ENCODE results near the gene ITGA5.
"Not testable (repeated sequence)": the region's sequence is repeated elsewhere in the genome, so short reads cannot be mapped to it uniquely, and the experiment has no call there.

The ITGA5 gene

DNA sequence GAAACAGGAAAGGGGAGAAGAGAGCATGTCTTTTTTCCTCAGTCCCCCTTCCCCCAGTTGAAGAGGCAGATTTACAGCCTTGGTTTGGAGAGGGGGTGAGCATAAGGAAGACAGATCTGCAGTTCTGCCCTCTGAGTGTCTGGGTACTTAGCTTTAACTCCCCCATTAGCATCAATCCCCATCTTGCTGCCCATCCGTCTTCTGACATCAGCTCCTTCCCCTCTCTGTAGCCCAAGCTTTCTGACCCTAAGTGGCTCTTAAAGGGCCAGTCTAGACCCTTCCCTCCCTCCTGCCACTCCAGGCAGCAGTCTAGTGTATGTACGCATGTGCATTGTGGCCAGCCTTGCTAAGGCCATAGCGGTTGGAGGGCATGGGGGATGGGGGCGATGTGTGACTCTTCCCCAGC lies 62.1 kb downstream of the ITGA5 start:
- Mint-ChIP-seq H3K27ac (no peak overlapping the region), H3K9me3 (no peaks in the 10 kb centered on the region), H3K4me1 (no peaks in the 10 kb centered on the region), H3K36me3 (no peaks in the 10 kb centered on the region), H3K27me3 (no peaks in the 10 kb centered on the region), H3K4me3 (no peak overlapping the region)
- ATAC-seq (ENCODE audit: low read depth) = no peak
- DNase-seq (ENCODE audit: low spot score in 2 of 2) = no peak

DNA sequence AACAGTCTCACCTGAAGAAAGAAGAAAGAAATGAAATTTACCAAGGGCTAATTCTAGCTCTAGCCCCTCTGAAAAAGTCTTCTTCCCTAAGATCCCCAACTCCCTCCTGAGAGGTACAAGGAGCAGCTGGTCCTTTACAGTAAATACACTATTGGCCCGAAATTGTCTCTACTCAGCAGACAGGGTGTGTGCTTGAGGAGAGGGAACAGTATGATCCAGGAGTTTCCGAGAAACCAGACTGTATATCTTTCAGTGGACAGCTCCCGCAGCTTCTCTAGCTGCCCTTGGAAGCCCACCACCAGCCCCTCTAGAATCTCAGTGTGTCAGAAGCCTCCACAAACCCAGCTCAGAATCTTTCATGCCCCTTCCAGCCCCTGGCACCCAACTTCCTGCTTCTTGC lies 62.8 kb downstream of the ITGA5 start:
- peaks cover 6% of the 10 kb centered on the region for H3K36me3 Mint-ChIP-seq
- H3K27me3 Mint-ChIP-seq = no peaks in the 10 kb centered on the region
- no peak for ATAC-seq (ENCODE audit: low read depth)
- no peak for DNase-seq (ENCODE audit: low spot score in 2 of 2)
- H3K9me3 Mint-ChIP-seq = no peaks in the 10 kb centered on the region
- no peak overlapping the region for H3K27ac Mint-ChIP-seq
- no peak overlapping the region for H3K4me3 Mint-ChIP-seq
- no peaks in the 10 kb centered on the region for H3K4me1 Mint-ChIP-seq

DNA sequence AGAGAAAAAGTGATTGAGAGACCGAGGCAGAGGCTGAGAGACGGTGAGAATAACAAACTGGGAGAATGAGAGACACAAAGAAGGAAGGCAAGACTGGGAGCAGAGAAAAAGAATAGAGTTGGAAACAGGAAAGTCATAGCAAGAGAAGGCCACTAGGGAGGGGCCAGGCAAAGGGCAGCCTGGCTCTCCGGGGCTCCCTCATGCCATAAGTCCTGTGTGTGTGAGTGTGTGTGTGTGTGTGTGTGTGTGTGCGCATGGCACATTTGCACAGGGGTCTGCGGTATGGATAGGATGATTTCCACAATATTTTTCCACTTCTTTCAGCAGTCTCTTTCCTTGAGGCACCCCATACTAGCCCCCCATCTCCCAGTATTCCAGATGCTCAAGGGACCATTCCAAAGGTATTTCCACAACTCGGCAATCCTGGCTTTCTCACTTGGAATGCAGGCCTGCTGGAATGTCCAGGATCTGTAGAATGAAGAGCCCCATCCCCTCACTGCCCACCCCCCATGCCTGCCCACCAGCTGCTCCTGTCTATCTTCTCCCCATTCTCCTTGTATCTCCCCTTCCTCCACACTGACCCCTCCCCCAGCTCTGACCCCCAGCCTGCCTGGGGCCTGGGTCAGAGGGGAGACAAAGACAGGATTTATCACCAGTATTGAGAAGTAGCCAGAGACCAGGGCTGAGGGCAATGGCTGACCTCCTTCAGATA lies 63.8 kb downstream of the ITGA5 start:
- Mint-ChIP-seq H3K9me3 (no peaks in the 10 kb centered on the region), H3K27ac (no peak overlapping the region), H3K27me3 (no peaks in the 10 kb centered on the region), H3K4me1 (peaks cover 4% of the 10 kb centered on the region), H3K36me3 (peaks cover 12% of the 10 kb centered on the region), H3K4me3 (no peak overlapping the region)
- ATAC-seq (ENCODE audit: low read depth) (no peak), DNase-seq (ENCODE audit: low spot score in 2 of 2) (no peak)

DNA sequence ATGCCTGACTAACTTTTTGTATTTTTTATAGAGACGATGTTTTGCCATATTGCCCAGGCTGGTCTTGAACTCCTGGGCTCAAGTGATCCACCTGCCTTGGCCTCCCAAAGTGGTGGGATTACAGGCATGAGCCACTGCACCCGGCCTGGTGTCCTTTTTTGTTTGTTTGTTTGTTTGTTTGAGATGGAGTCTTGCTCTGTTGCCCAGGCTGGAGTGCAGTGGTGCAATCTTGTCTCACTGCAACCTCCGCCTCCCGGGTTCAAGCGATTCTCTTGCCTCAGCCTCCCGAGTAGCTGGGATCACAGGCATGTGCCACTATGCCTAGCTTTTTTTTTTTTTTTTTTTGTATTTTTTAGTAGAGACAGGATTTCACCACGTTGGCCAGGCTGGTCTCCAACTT lies 64.8 kb downstream of the ITGA5 start:
- not testable (repeated sequence) for H3K9me3 Mint-ChIP-seq; H3K4me3 Mint-ChIP-seq; DNase-seq (ENCODE audit: low spot score in 2 of 2); H3K27ac Mint-ChIP-seq; H3K4me1 Mint-ChIP-seq; ATAC-seq (ENCODE audit: low read depth); H3K27me3 Mint-ChIP-seq
- peaks cover 20% of the 10 kb centered on the region for H3K36me3 Mint-ChIP-seq

DNA sequence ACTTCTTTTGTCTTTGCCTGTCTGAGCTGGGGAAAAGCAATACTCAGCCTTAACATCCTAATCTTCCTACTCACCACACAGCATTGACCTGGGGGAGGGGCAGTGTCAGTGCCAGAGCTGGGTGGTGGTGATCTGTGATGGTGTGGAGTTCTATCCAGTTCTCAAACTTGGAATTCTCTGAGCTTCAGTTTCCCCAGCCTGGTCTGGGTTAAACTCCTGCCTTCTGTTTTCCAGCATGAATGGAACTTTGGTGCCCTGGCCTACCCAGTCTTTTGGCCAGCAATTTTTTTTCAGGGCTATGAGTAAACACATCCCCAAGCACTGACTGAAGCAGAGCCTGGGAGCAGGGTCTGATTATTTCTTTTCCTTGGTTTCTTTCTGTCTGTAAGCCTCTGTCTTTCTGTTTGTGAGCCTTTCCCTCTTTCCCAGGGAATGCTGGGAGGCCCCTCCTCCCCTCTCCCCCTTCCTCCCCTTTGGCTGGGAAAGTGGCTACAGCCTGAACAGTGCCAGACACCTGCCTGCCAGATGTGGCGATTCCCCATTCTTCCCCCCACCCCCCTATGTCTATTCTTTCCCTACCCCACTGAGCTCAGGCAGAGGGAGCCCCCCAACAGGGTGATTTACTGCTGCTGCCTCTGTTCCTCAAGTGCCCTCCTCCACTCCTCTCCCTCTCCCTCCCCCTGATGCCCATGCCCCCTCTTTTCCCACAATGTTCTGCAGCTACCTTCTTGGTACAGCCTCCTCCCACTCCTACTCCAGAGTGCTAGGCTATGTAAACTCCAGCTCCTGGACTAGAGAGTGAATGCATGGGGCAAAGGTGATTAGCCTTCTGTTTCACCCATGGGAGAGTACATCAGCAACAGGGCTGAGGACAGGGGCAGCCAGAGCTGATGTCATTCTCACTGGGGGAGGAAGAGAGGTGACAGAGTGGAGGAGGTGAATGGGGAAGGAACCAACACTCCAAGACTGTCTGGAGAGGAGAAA lies 65.9 kb downstream of the ITGA5 start:
- Mint-ChIP-seq H3K36me3 (peaks cover 20% of the 10 kb centered on the region), H3K9me3 (no peaks in the 10 kb centered on the region), H3K4me3 (no peak overlapping the region), H3K4me1 (peaks cover 10% of the 10 kb centered on the region), H3K27me3 (no peaks in the 10 kb centered on the region), H3K27ac (peak overlapping the region; percentile 5)
- ATAC-seq (ENCODE audit: low read depth) (no peak), DNase-seq (ENCODE audit: low spot score in 2 of 2) (no peak)

DNA sequence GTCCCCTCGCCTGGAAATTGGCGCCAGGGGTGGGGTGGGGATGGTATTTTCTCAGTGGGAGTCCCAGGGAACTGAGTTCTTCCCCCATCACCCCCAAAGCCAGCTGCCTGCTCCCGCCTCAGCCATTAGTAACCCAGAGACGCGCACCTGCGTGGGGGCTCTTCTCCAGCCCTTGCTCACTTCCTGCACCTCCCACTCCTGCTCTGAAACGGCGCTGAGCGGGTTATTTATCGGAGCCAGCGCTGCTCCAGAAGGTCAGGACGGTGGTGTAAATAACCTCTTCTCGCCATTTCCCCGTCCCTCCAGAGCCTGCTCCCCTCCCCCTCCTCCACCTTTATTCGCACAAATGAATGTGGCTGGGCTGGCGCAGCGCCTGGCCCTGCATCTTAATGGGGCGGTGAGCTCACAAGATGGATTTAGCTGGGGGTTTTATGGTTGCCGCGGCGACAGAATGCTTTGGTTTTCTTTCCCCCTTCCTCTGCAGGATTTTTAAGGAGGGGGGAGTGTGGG lies 67.0 kb downstream of the ITGA5 start:
- Mint-ChIP-seq H3K9me3 (no peaks in the 10 kb centered on the region), H3K4me1 (peaks cover 10% of the 10 kb centered on the region), H3K36me3 (peaks cover 27% of the 10 kb centered on the region), H3K27ac (no peak overlapping the region), H3K4me3 (no peak overlapping the region), H3K27me3 (no peaks in the 10 kb centered on the region)
- DNase-seq (ENCODE audit: low spot score in 2 of 2) (no peak), ATAC-seq (ENCODE audit: low read depth) (no peak)

DNA sequence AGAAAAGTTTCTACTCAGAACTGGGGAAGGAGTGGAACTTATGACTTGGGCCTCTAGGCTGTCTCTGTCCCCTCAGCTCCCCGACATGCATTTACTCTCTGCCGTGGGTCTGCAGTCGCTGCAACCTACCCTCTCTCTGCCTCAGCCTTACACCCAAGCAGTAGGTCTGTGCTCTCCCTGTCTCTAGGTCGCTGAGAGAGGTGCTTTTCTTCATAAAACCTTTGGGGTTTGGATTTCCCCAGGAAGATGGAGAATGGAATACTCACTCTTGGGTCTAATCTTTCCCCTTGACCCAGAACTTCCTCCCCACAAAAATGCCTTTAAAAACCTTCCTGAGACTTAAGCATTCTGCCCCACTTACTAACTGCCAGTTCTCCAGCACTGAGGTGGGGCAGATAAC lies 67.7 kb downstream of the ITGA5 start:
- no peak overlapping the region for H3K4me3 Mint-ChIP-seq
- no peaks in the 10 kb centered on the region for H3K27me3 Mint-ChIP-seq
- no peak for DNase-seq (ENCODE audit: low spot score in 2 of 2)
- H3K4me1 Mint-ChIP-seq = peaks cover 10% of the 10 kb centered on the region
- peaks cover 34% of the 10 kb centered on the region for H3K36me3 Mint-ChIP-seq
- ATAC-seq (ENCODE audit: low read depth) = no peak
- H3K9me3 Mint-ChIP-seq = no peaks in the 10 kb centered on the region
- no peak overlapping the region for H3K27ac Mint-ChIP-seq

DNA sequence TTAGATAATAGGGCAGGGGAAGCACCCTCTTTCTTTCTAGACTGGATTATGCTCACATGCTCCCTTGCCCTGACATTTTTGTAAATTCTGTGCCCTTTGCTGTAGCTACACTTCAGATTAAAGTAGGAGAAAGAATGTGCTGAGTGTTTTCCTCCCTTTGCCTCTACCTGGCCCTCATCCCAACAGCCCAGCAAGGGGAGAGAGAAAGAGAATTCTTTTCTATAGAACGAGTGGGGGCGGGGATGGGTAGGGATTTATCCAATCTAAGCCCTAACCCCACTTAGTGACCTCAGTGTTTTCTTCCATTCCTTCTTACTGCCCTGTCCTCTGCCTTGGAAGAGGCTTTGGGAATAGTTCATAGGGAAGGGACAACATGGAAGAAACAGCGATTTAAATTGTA lies 68.3 kb downstream of the ITGA5 start:
- Mint-ChIP-seq H3K36me3 (peaks cover 34% of the 10 kb centered on the region), H3K27me3 (no peaks in the 10 kb centered on the region), H3K9me3 (no peaks in the 10 kb centered on the region), H3K27ac (peak overlapping the region; percentile 67), H3K4me3 (no peak overlapping the region), H3K4me1 (peaks cover 10% of the 10 kb centered on the region)
- no peak for DNase-seq (ENCODE audit: low spot score in 2 of 2)
- ATAC-seq (ENCODE audit: low read depth) = no peak

DNA sequence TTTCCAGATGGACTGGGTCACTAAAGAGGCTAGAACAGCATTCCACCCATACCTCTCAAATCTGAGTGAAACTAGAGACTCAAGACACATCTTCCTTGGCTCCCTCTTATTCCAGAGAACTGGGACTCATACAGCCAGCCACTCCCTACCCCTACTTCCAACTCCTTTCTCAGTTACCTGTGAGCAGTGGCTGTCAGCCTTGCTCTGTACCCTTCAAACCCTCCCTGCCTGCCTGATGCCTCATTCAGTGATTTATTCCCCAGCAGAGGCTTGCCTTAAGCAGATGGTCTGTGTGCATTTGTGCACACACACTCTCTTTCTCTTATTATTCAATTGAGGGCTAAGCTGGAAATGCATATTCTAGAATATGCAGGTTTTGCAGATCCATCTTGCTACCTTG lies 69.4 kb downstream of the ITGA5 start:
- Mint-ChIP-seq H3K36me3 (peaks cover 40% of the 10 kb centered on the region), H3K9me3 (no peaks in the 10 kb centered on the region), H3K4me3 (no peak overlapping the region), H3K27ac (no peak overlapping the region), H3K4me1 (peaks cover 14% of the 10 kb centered on the region), H3K27me3 (no peaks in the 10 kb centered on the region)
- DNase-seq (ENCODE audit: low spot score in 2 of 2) (no peak), ATAC-seq (ENCODE audit: low read depth) (no peak)

DNA sequence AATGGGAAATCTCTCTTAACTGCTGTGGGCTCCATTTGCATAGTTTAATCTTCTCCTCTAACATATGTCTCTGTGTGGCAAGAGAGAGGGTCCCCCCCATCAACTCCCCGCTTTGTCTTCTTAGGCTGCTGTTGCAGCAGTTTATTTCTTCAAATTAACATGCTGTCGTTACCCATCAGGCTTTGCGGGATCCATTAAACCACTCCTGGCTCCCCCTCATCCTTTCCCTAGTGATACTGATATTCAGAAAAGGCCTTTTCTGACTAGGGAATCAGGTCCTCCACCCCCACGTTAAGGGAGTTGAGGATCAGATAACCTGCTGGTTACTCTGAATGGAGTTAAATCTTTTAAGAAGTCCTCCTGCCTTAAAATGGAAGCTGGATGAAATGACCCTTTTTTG lies 70.0 kb downstream of the ITGA5 start:
- Mint-ChIP-seq H3K36me3 (peaks cover 40% of the 10 kb centered on the region), H3K4me1 (peaks cover 14% of the 10 kb centered on the region), H3K27me3 (no peaks in the 10 kb centered on the region), H3K9me3 (no peaks in the 10 kb centered on the region), H3K4me3 (no peak overlapping the region), H3K27ac (peak overlapping the region; percentile 67)
- DNase-seq (ENCODE audit: low spot score in 2 of 2) (no peak), ATAC-seq (ENCODE audit: low read depth) (no peak)

Measured in memory B cell (primary cell).